ENCODE measurements around the gene CPZ.

DNA sequence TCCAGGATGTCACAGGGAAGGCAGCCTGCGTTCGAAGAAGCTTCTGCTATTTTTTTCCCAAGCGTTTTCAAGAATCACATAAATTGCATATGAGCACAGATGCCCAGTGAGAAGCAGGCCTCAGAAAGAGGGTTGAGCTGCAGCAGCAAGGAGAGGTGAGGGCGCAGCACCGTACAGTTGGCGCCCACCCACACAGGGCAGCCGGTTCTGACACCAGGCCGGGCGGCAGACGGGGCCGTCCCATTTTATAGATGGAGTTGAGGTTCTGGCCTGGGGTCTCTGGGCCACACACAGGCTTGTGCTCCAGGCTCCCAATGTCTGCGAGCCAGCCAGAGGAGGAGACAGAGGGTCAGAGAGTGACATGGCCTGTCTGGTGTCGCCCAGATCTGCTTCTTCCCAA is 22.8 kb downstream of the CPZ start:
- no peak for TF ChIP-seq POLR2A (IDR thresholded peaks at IDR 0.05)
- TF ChIP-seq, protein P1, sequence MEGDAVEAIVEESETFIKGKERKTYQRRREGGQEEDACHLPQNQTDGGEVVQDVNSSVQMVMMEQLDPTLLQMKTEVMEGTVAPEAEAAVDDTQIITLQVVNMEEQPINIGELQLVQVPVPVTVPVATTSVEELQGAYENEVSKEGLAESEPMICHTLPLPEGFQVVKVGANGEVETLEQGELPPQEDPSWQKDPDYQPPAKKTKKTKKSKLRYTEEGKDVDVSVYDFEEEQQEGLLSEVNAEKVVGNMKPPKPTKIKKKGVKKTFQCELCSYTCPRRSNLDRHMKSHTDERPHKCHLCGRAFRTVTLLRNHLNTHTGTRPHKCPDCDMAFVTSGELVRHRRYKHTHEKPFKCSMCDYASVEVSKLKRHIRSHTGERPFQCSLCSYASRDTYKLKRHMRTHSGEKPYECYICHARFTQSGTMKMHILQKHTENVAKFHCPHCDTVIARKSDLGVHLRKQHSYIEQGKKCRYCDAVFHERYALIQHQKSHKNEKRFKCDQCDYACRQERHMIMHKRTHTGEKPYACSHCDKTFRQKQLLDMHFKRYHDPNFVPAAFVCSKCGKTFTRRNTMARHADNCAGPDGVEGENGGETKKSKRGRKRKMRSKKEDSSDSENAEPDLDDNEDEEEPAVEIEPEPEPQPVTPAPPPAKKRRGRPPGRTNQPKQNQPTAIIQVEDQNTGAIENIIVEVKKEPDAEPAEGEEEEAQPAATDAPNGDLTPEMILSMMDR (IDR thresholded peaks at IDR 0.05) = no peak

All from adrenal gland (tissue), 5 donors.